NCI-H226 (cell line): ENCODE data around the gene PRR14.

ENCODE experiments used
- DNase-seq: peaks from one replicate; pipeline ENCODE4 v3.0.0-alpha.2; 2015

PRR14 gene

GRCh38 chr16:30660424-30661261 is 9.9 kb downstream of the PRR14 start:
- no peak for DNase-seq

GRCh38 chr16:30662449-30662848 is 11.7 kb downstream of the PRR14 start:
- no peak for DNase-seq

- no peak for DNase-seq
These were observed 12.3 kb downstream of the PRR14 start for GRCh38 chr16:30663038-30663437.

- DNase-seq = no peak
These were observed 13.1 kb downstream of the PRR14 start for GRCh38 chr16:30663820-30664219.

GRCh38 chr16:30664616-30665109 is 13.9 kb downstream of the PRR14 start:
- no peak for DNase-seq

GRCh38 chr16:30665155-30665829 is 14.5 kb downstream of the PRR14 start:
- no peak for DNase-seq

GRCh38 chr16:30665830-30666190 is 15.1 kb downstream of the PRR14 start:
- no peak for DNase-seq

- DNase-seq = no peak
These were observed 15.9 kb downstream of the PRR14 start for GRCh38 chr16:30666681-30667080.

GRCh38 chr16:30667361-30667905 is 16.7 kb downstream of the PRR14 start:
- no peak for DNase-seq

GRCh38 chr16:30668393-30668792 is 17.6 kb downstream of the PRR14 start:
- DNase-seq = no peak

GRCh38 chr16:30669026-30669902 is 18.5 kb downstream of the PRR14 start:
- no peak for DNase-seq

GRCh38 chr16:30669903-30670824 is 19.4 kb downstream of the PRR14 start:
- DNase-seq = no peak

- no peak for DNase-seq
These were observed 24.4 kb downstream of the PRR14 start for GRCh38 chr16:30675143-30675542.

GRCh38 chr16:30677931-30678585 is 27.3 kb downstream of the PRR14 start:
- no peak for DNase-seq

- DNase-seq = no peak
These were observed 27.8 kb downstream of the PRR14 start for GRCh38 chr16:30678586-30678970.

- no peak for DNase-seq
These were observed 29.6 kb downstream of the PRR14 start for GRCh38 chr16:30680326-30680725.

GRCh38 chr16:30688701-30689100 is 37.9 kb downstream of the PRR14 start:
- DNase-seq = no peak

GRCh38 chr16:30691907-30692306 is 41.1 kb downstream of the PRR14 start:
- no peak for DNase-seq

GRCh38 chr16:30692396-30693064 is 41.8 kb downstream of the PRR14 start:
- DNase-seq = no peak

- no peak for DNase-seq
These were observed 44.4 kb downstream of the PRR14 start for GRCh38 chr16:30694926-30695693.
